Measurements from ENCODE around the gene KCNMB2.

KCNMB2 gene

GRCh38 chr3:178583963-178584575, 47.8 kb downstream of the KCNMB2 start:
- no peak overlapping the region for H3K4me3 ChIP-seq (ENCODE audit: control insufficient read depth, low read depth, low read length)
- no peak for TF ChIP-seq CTCF (IDR thresholded peaks at IDR 0.05; ENCODE audit: control insufficient read depth, insufficient read depth, low read depth, low read length, missing control alignments)
- DNase-seq (ENCODE audit: low read depth), result no peak

GRCh38 chr3:178584722-178585380, 48.6 kb downstream of the KCNMB2 start:
- no peak overlapping the region for H3K4me3 ChIP-seq (ENCODE audit: control insufficient read depth, low read depth, low read length)
- TF ChIP-seq CTCF (IDR thresholded peaks at IDR 0.05; ENCODE audit: control insufficient read depth, insufficient read depth, low read depth, low read length, missing control alignments), result no peak
- DNase-seq (ENCODE audit: low read depth), result no peak

- no peak for TF ChIP-seq CTCF (IDR thresholded peaks at IDR 0.05; ENCODE audit: control insufficient read depth, insufficient read depth, low read depth, low read length, missing control alignments)
- DNase-seq (ENCODE audit: low read depth), result no peak
- no peak overlapping the region for H3K4me3 ChIP-seq (ENCODE audit: control insufficient read depth, low read depth, low read length)
These were observed 49.2 kb downstream of the KCNMB2 start for GRCh38 chr3:178585454-178585853.

GRCh38 chr3:178586076-178586475, 49.8 kb downstream of the KCNMB2 start:
- TF ChIP-seq CTCF (IDR thresholded peaks at IDR 0.05; ENCODE audit: control insufficient read depth, insufficient read depth, low read depth, low read length, missing control alignments), result no peak
- no peak overlapping the region for H3K4me3 ChIP-seq (ENCODE audit: control insufficient read depth, low read depth, low read length)
- no peak for DNase-seq (ENCODE audit: low read depth)

- no peak for DNase-seq (ENCODE audit: low read depth)
- no peak overlapping the region for H3K4me3 ChIP-seq (ENCODE audit: control insufficient read depth, low read depth, low read length)
- TF ChIP-seq CTCF (IDR thresholded peaks at IDR 0.05; ENCODE audit: control insufficient read depth, insufficient read depth, low read depth, low read length, missing control alignments), result no peak
These were observed 52.4 kb downstream of the KCNMB2 start for GRCh38 chr3:178588628-178589027.

- DNase-seq (ENCODE audit: low read depth), result no peak
- no peak overlapping the region for H3K4me3 ChIP-seq (ENCODE audit: control insufficient read depth, low read depth, low read length)
- TF ChIP-seq CTCF (IDR thresholded peaks at IDR 0.05; ENCODE audit: control insufficient read depth, insufficient read depth, low read depth, low read length, missing control alignments), result no peak
These were observed 57.5 kb downstream of the KCNMB2 start for GRCh38 chr3:178593786-178594185.
